ENCODE measurements around the gene IL1RN.

GRCh38 chr2:113155331-113155730 is 27.9 kb downstream of the IL1RN start:
- TF ChIP-seq, protein P1, sequence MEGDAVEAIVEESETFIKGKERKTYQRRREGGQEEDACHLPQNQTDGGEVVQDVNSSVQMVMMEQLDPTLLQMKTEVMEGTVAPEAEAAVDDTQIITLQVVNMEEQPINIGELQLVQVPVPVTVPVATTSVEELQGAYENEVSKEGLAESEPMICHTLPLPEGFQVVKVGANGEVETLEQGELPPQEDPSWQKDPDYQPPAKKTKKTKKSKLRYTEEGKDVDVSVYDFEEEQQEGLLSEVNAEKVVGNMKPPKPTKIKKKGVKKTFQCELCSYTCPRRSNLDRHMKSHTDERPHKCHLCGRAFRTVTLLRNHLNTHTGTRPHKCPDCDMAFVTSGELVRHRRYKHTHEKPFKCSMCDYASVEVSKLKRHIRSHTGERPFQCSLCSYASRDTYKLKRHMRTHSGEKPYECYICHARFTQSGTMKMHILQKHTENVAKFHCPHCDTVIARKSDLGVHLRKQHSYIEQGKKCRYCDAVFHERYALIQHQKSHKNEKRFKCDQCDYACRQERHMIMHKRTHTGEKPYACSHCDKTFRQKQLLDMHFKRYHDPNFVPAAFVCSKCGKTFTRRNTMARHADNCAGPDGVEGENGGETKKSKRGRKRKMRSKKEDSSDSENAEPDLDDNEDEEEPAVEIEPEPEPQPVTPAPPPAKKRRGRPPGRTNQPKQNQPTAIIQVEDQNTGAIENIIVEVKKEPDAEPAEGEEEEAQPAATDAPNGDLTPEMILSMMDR (IDR thresholded peaks at IDR 0.05), result no peak
- no peak for TF ChIP-seq POLR2A (IDR thresholded peaks at IDR 0.05)
- TF ChIP-seq POLR2AphosphoS5 (IDR thresholded peaks at IDR 0.05), result no peak
- TF ChIP-seq EP300 (IDR thresholded peaks at IDR 0.05), result no peak
